Kidney capillary endothelial cell (primary cell): Measurements from ENCODE around the gene MIEF1.

Experiments
- DNase-seq: peaks from one replicate; pipeline ENCODE4 v3.0.0-alpha.2; 2018; ENCODE audit warnings: low spot score

The MIEF1 gene

DNA sequence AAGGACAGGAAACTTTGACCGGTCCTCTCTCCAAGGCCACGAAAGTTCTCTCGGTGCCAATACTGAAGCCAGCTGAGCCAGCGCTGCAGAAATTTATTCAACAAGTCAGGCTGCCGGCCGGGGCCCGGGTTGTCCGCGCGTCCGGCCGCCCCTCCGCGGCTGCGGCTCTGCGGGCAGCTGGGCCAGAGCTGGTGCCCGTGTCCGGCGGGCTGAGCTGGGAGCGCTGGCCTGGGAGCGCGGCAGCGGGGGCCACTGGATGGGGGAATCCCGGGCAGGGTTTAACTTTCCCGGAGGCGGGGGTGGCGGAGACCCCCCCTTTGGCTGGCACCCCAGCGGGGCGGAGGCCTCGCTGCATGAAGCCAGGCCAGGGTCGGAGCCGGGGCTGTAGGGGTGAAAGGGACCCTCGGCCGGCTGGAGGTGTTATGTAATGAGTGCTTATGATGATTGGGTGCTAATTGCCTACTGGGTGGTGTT, 56.2 kb downstream of the MIEF1 start:
- no peak for DNase-seq

DNA sequence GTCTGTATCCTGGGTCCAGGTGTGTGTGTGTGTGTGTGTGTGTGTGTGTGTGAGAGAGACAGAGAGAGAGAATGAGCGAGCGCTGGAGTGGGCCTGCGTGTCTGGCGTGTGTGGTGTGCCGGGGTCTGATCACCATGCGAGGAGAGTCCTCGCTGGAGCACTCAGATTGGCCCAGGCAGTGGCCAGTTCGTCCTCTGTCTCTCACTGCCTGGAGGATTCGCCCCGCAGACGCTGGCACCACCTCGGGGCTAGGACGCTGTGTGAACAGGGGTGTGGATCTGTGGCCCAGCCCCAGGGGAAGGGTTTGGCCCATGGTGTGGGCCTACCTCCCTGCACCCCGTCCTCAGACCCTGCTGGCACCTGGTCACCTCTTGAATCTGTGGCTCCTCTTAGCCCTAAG, 56.9 kb downstream of the MIEF1 start:
- no peak for DNase-seq

DNA sequence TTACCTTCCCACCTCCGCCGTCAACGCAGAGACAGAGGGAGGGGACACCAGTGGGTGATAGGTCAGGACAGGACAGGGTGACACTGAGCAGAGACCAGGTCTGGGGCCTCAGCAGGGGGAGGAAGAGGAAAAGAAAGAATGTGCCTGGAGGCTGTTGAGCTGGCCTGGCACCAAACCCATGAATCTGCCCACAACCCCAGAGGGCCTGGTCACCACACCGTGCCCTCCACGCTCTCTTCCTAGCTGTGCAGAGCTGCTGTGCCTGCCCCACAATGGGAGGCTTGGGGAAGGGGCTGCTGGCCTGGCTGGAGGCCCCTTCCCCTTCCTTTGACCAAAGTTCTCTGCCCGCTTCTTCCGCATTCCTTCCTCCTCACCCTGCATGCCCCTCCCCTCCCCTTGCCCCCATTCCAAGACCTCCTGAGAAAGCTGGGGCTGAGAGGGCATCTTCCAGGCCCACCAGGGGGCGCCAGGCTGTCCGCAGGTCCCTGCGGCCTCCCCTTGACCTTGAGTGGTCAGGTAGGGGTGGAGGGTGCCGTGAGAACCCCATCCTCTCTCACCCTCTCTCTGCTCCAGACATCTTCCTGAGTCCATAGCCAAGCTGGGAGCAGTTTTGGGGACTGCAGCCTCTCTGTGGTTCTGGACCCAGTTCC, 57.5 kb downstream of the MIEF1 start:
- DNase-seq: no peak

DNA sequence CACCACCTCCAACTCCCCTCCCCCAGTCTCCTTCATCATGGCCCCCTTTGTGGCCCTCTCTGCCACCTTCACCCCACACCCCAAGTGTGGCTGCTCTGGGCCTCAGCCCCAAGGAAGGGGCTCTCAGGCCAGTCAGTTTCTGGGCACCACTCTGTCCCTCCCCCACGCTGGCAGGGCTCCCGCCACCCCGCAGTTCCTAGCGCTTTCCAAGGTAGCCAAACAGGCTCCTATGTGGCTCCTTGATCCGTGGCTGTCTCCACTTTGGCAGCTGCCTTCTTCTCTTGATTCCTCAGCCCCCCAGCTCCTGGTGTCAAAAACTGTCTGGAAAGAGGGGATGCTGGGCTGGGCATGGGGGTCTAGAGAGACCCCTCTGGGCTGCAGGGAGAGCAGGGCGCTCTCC, 58.0 kb downstream of the MIEF1 start:
- DNase-seq: no peak

DNA sequence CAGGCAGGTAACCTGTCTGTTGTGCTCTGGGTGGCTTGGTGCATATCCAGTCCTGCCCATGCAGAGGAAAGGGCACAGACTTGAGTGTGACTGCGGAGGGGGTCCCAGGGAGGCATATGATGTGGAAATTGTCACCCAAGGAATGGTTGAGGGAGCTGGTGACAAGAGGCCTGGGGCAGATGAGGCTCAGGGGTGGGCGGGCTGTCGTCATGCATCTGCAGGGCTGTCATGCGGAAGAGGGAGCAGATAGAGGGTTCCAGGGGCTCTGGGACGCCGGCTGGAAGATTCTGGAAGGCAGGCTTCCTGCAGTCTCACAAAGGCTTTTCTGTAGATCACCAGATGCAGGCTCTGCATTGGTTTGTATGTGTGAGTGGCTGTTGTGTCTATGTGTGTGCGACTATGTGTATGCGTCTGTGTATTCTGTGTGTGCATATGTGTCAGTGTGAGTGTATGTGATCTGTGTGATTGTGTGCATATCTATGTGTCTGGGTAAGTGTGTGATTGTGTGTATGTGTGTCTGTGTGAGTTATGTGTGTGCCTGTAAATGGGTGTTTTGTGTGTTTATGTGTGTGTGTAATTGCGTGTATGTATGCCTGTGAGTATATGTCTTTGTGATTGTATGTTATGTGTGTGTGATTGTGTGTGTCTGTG, 60.9 kb downstream of the MIEF1 start:
- DNase-seq: no peak

DNA sequence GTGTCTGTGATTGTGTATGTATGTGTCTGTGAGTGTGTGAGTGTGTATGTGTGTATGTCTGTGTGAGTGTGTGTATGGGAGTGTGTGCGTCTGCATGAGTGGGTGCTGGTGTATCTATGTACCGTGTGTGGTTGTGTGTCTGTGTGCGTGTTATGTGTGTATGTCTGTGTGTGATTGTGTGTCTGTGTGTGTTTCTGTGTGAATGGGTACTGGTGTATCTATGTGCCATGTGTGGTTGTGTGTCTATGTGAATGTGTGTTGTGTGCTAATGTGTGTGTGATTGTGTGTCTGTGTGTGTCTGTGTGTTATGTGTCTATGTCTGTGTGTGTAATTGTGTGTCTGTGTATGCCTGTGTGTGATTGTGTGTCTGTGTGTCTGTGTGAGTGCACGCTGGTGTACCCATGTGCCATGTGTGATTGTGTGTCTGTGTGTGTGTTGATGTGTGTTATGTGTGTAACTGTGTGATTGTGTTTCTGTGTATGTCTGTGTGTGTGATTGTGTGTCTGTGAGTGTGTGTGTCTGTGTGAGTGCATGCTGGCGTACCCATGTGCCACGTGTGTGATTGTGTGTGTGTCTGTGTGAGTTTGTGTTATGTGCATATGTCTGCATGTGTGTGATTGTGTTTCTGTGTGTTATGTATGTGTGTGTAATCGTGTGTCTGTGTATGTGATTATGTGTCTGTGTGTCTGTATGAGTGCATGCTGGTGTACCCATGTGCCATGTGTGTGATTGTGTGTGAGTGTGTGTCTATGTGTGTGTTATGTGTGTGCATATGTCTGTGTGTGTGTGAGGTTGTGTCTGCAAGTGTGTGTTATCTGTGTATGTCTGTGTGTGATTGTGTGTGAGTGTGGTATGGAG, 61.7 kb downstream of the MIEF1 start:
- no peak for DNase-seq

DNA sequence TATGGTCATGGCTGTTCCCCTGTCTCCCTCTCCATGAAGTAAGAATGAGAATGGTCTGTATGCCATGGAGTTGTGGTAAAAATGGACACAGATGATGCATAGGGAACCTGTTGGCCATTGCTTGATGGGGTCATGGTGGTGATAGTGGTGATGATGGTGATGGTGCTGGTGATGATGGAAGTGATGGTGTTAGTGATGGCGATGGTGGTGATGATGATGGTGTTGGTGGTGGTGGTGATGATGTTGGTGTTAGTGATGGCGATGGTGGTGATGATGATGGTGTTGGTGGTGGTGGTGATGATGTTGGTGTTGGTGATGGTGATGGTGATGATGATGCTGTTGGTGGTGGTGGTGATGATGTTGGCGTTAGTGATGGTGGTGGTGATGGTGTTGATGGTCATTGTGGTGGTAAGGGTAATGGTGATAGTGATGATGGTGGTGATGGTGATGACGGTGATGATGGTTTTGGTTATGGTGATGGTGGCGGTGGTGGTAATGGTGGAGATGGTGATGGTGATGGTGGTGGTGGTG, 63.4 kb downstream of the MIEF1 start:
- DNase-seq: no peak

DNA sequence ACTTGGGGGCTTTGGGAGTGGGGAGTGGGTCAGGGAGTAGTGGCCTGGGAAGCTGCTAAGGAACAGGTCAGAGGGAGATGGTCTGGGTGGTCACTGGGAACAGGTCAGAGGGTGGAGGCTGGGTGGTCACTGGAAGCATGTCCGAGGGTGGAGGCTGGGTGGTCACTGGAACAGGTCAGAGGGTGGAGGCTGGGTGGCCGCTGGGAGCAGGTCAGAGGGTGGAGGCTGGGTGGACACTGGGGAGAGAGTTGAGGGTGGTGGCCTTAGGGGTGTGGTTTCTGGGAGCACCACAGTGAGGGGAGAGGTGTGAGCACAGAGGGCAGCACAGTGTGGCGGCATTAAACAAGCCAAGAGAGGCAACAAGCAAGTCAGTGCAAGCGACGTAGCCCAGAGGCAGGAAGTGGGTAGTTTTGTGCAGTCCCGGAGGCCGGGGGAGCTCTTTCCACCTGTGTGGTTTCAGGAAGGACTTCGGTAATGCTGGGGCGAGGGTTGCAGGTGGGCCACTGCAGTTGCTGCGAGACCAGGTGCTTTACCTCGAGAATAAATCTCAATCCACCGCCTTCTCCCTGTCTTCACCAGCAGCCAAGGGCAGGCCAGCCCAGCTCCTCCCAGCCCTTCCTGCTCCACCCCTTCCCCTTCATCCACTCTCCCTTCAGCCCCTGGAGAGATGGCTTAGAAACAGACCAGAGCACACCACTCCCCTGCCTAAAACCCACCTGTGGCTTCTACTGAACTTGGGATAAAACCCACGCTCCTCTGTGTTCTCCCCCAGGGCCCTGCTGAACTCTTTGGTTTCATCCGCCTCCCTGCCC, 65.3 kb downstream of the MIEF1 start:
- no peak for DNase-seq
